Central memory CD8-positive, alpha-beta T cell (primary cell): ENCODE data around the gene ULK4.
"Not testable (repeated sequence)": the region's sequence is repeated elsewhere in the genome, so short reads cannot be mapped to it uniquely, and the experiment has no call there.

Source experiments
- ATAC-seq: fragments of 150-1000 bp; cut with Tn5 transposase; replicated peaks from 2 replicates; pipeline ENCODE4 v1.10.0; 2022; ENCODE audit warnings: mild to moderate bottlenecking, moderate FRiP score, moderate number of reproducible peaks; ENCODE audit not compliant: poor library complexity, severe bottlenecking; ENCODE audit errors: extremely low read depth
- DNase-seq, 2 donors: peaks; one replicate each; pipeline ENCODE4 v3.0.0; 2021; ENCODE audit warnings: low spot score in 2 of 2
- H3K27ac Mint-ChIP-seq: one replicate; pipeline ENCODE4 v1.8.0; 2022; ENCODE audit warnings: low read depth, mild to moderate bottlenecking, moderate library complexity, mixed read lengths
- H3K27me3 Mint-ChIP-seq: one replicate; pipeline ENCODE4 v1.8.0; 2022; ENCODE audit warnings: mixed read lengths
- H3K36me3 Mint-ChIP-seq: one replicate; pipeline ENCODE4 v1.8.0; 2022; ENCODE audit warnings: mild to moderate bottlenecking, moderate library complexity, mixed read lengths; ENCODE audit not compliant: insufficient read depth
- H3K4me1 Mint-ChIP-seq: one replicate; pipeline ENCODE4 v1.8.0; 2022; ENCODE audit warnings: mixed read lengths
- H3K4me3 Mint-ChIP-seq: one replicate; pipeline ENCODE4 v1.8.0; 2022; ENCODE audit warnings: mild to moderate bottlenecking, moderate library complexity, mixed read lengths
- H3K9me3 Mint-ChIP-seq: one replicate; pipeline ENCODE4 v1.8.0; 2022; ENCODE audit warnings: mixed read lengths

The ULK4 gene

DNA sequence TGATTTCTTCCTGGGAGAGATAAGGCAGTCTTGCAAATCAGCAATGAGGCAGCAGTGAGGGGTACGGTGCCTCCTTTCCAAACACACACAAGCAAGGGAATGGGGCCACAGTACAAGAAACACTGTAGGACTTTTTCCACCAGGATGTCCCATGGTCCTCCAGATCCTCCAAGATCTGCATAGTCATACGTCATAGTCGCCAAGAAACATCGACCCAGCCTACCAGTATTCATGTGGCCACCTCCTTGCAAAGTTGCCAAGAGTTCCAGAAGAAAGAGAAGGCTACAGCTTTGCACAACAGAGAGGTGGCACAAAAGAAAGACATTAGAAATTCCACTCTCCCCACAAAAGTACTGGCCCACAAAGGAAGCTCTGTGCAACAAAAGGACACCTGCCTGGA, 504.7 kb downstream of the ULK4 start:
- Mint-ChIP-seq H3K9me3 (no peaks in the 10 kb centered on the region), H3K27ac (no peak overlapping the region), H3K36me3 (peaks cover 7% of the 10 kb centered on the region), H3K4me1 (no peaks in the 10 kb centered on the region), H3K27me3 (no peaks in the 10 kb centered on the region), H3K4me3 (no peak overlapping the region)
- DNase-seq (no peak), ATAC-seq (no peak)

DNA sequence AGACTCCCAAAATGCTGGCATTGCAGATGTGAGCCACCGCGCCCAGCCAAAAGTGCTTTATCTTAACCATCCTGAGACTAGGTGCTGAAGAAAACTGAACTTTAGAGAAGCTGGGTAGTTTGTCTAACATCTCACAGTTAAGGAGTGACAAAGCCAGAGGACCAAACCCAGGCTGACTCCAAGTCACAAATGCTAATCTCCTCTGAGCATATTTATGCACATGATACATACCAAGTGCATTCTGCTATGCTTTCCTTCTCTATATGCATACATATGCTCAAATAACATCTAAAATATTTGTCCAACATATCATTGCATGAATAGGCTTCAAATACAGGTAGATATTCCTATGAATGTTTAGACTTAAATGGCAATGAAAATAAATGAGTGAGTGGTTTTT, 505.7 kb downstream of the ULK4 start:
- no peak overlapping the region for H3K4me3 Mint-ChIP-seq
- H3K9me3 Mint-ChIP-seq, result no peaks in the 10 kb centered on the region
- ATAC-seq (no peak), DNase-seq (no peak)
- H3K27me3 Mint-ChIP-seq, result no peaks in the 10 kb centered on the region
- no peak overlapping the region for H3K27ac Mint-ChIP-seq
- H3K36me3 Mint-ChIP-seq, result peaks cover 7% of the 10 kb centered on the region
- H3K4me1 Mint-ChIP-seq, result no peaks in the 10 kb centered on the region

DNA sequence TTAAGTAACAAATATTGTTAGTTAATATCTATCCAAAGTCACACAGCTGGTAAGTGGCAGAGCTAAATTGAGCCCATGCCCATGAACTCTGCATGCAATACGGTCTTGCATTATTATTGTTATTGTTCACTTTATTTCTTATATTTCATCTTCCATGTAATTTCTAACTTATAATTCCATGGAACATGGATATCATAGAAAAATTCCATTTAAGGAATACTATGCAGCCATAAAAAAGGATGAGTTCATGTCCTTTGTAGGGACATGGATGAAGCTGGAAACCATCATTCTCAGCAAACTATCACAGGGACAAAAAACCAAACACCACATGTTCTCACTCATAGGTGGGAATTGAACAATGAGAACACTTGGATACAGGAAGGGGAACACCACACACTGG, 508.3 kb downstream of the ULK4 start:
- not testable (repeated sequence) for H3K9me3 Mint-ChIP-seq, H3K4me3 Mint-ChIP-seq, H3K36me3 Mint-ChIP-seq, H3K27me3 Mint-ChIP-seq, H3K4me1 Mint-ChIP-seq, ATAC-seq, DNase-seq, H3K27ac Mint-ChIP-seq

DNA sequence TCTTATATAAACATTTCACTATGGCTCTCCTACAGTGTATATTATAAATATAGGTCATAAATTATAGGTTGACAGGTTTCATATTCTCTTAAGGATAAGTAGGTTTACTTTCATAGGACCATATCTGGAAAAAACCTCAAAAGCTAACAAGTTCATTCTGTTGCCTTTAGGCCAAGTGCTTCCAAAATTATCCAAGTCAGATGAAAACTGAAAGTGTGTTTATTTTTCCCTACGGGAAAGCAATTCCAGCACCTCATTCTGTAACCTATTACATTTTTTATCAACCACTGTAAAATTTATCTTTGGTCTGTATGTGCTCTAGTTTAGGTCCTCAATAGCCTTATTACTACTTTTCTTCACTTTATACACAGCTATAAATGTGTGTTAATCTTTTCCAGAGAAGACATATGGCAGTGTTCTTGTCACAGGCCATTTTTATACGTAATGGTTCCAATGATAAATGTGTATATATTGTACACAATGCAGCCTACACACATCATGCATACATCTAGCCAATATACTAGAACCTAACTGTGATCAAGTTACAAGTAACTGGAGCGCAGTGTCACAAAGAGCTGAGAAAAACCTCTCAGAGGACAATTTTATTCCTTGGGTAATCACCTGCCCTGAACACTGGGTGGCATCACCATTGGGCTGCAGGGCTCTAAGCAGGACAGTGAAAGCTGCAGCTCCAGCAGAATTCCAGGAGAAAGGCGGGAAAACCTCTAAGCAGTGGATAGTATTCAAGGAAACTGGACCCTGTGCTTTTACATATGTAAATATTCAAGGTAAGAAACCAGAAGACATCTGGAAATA, 511.3 kb downstream of the ULK4 start:
- ATAC-seq (no peak), DNase-seq (no peak)
- Mint-ChIP-seq H3K27ac (no peak overlapping the region), H3K4me1 (no peaks in the 10 kb centered on the region), H3K9me3 (peaks cover 6% of the 10 kb centered on the region), H3K36me3 (no peaks in the 10 kb centered on the region), H3K4me3 (no peak overlapping the region), H3K27me3 (no peaks in the 10 kb centered on the region)

DNA sequence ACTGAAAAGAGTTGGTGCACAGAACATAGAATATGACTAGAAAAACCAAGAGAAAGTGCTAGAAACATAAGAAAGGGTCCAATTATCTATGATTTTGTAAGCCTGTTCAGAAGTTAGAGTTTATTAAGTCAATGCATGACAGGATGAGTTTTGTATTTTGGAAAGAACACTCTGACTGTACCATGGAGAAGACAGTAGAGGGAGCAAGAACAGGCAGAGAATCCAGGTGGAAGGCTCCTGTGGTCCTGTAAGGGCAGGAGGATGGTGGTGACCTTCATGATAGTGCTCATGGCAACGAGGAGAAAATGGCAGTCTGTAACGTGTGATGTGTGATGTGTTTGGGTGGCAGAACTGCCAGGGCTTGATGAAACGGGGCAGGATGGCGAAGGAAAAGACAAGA, 513.5 kb downstream of the ULK4 start:
- Mint-ChIP-seq H3K4me1 (no peaks in the 10 kb centered on the region), H3K36me3 (no peaks in the 10 kb centered on the region), H3K4me3 (no peak overlapping the region), H3K27me3 (no peaks in the 10 kb centered on the region), H3K27ac (no peak overlapping the region), H3K9me3 (peaks cover 6% of the 10 kb centered on the region)
- DNase-seq, result no peak
- ATAC-seq, result no peak

DNA sequence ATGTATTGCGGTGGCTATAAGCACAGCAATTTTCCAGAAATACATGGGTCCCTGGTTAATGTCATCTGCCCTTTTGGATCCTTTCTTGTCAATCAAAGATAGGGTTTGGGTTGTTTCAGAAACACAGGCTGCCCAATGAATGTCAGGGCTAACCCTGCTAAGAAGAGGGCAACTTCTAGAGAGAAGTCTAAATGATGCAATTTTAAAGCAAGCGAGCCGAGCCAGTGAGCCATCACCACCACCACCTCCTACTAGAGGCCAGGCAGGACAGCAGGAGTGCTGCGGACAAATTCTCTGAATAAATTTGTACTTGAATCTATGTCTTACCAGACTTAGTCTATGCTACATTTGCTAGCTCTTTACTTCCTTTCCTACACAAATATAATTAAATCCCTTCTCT, 514.2 kb downstream of the ULK4 start:
- Mint-ChIP-seq H3K27me3 (no peaks in the 10 kb centered on the region), H3K9me3 (peaks cover 6% of the 10 kb centered on the region), H3K36me3 (no peaks in the 10 kb centered on the region), H3K27ac (no peak overlapping the region), H3K4me1 (no peaks in the 10 kb centered on the region), H3K4me3 (no peak overlapping the region)
- ATAC-seq, result no peak
- DNase-seq, result no peak

DNA sequence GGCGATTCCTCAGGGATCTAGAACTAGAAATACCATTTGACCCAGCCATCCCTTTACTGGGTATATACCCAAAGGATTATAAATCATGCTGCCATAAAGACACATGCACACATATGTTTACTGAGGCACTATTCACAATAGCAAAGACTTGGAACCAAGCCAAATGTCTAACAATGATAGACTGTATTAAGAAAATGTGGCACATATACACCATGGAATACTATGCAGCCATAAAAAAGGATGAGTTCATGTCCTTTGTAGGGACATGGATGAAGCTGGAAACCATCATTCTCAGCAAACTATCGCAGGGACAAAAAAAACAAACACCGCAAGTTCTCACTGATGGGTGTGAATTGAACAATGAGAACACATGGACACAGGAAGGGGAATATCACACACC, 515.6 kb downstream of the ULK4 start:
- H3K4me1 Mint-ChIP-seq, H3K27me3 Mint-ChIP-seq, H3K36me3 Mint-ChIP-seq, H3K27ac Mint-ChIP-seq, H3K4me3 Mint-ChIP-seq, H3K9me3 Mint-ChIP-seq, DNase-seq, ATAC-seq: not testable (repeated sequence)

DNA sequence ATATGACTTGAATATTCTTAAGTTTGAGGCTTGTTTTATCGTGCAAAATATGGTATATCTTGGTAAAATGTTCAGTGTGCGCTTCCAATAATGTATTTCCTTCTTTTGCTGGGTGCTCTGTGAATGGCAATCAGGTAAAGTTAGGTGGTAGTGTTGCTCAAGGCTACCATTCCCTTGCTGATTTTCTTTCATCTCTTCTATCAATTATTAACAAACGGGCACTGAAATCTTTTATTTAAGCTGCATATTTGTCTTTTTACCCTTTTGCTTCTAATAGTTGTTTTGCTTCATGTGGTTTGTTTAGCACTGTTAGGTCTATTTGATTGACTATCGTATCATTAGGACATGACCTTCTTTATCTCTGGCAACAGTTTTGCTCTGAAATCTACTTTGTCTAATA, 520.3 kb downstream of the ULK4 start:
- Mint-ChIP-seq H3K27ac (no peak overlapping the region), H3K27me3 (no peaks in the 10 kb centered on the region), H3K4me1 (no peaks in the 10 kb centered on the region), H3K9me3 (no peaks in the 10 kb centered on the region), H3K36me3 (no peaks in the 10 kb centered on the region), H3K4me3 (no peak overlapping the region)
- DNase-seq, result no peak
- no peak for ATAC-seq

DNA sequence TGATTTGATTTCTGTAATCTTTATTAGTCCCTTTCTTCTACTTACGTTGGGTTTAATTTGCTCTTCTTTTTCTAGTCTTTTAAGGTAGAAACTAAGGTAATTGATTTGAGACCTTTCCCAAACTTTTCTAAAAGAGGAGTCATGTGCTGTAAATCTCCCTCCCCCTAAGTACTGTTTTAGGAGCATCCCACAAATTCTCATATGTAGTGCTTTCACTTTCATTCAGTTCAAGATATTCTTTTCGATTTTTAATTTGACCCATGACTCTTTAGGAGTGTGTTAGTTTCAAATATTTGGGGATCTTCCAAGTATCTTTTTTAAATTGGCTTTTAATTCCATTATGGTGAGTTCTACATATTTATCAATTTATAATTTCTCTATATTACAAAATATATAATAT, 520.8 kb downstream of the ULK4 start:
- Mint-ChIP-seq H3K27ac (no peak overlapping the region), H3K36me3 (no peaks in the 10 kb centered on the region), H3K4me1 (no peaks in the 10 kb centered on the region)

DNA sequence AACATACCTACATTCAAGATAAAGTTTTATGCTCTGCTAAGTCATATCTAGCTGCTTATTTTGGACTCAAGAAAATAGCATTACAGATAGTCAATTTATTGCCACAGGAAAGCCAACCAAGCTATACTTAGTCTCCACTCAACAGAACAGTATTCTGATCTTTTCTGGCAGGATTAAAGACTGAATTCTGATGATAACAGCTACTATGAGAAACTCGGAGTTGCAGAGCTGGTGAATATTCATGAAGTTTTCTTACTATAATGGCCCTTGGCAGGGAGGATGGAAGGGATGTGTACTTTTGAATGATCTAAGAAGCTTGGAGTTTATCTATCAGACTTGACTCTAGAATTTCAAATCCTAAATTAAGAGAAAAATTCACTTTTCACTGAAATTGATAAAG, 524.9 kb downstream of the ULK4 start:
- Mint-ChIP-seq H3K27ac (no peak overlapping the region), H3K9me3 (no peaks in the 10 kb centered on the region), H3K4me3 (no peak overlapping the region), H3K27me3 (no peaks in the 10 kb centered on the region), H3K36me3 (no peaks in the 10 kb centered on the region), H3K4me1 (no peaks in the 10 kb centered on the region)
- no peak for DNase-seq
- no peak for ATAC-seq

More for the DNA sequence above, 520.8 kb downstream of the ULK4 start:
- DNase-seq (no peak), ATAC-seq (no peak)
- Mint-ChIP-seq H3K9me3 (no peaks in the 10 kb centered on the region), H3K4me3 (no peak overlapping the region), H3K27me3 (no peaks in the 10 kb centered on the region)

DNA sequence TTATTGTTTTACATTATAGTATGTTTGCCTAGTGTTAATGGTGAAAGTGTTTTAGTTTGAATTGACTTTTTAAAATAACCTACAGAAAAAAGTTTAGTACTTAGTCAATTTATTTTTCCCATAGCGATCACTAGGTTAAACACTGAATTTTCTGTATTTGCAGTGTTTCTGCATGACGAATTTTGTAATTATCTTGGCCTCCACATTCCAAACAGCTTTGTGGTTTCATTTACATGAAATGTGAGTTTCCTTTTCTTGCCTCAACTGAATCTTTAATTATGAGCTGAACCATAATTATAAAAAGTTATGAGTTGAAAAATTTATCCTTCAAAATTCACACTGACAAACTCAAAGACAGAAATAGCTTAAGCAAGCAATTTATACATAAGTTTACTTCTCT, 527.1 kb downstream of the ULK4 start:
- no peak for ATAC-seq
- no peak overlapping the region for H3K27ac Mint-ChIP-seq
- no peaks in the 10 kb centered on the region for H3K9me3 Mint-ChIP-seq
- H3K27me3 Mint-ChIP-seq, result no peaks in the 10 kb centered on the region
- DNase-seq, result no peak
- no peaks in the 10 kb centered on the region for H3K4me1 Mint-ChIP-seq
- no peaks in the 10 kb centered on the region for H3K36me3 Mint-ChIP-seq
- H3K4me3 Mint-ChIP-seq, result no peak overlapping the region

DNA sequence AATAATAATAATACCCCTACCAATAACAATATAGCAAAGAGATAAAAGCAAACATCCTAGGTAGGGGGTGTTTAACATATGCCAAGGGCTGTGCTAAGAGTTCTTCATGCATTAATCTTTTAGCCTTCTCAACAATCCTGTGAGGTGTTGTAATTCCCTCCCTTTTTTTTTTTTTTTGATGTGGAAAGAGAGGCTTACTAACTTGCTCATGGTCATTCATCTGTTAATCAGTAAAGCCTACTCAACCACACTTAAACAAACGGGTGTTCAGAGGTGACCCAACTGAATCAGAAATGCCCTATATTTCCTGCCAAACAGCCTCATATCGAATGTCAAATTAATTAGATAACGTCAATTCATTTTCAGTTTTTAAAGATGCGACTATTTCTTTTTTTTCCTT, 530.5 kb downstream of the ULK4 start:
- no peaks in the 10 kb centered on the region for H3K36me3 Mint-ChIP-seq
- no peak for ATAC-seq
- no peak overlapping the region for H3K27ac Mint-ChIP-seq
- DNase-seq, result no peak
- no peak overlapping the region for H3K4me3 Mint-ChIP-seq
- H3K4me1 Mint-ChIP-seq, result peaks cover 6% of the 10 kb centered on the region
- peaks cover 3% of the 10 kb centered on the region for H3K9me3 Mint-ChIP-seq
- H3K27me3 Mint-ChIP-seq, result peaks cover 10% of the 10 kb centered on the region

DNA sequence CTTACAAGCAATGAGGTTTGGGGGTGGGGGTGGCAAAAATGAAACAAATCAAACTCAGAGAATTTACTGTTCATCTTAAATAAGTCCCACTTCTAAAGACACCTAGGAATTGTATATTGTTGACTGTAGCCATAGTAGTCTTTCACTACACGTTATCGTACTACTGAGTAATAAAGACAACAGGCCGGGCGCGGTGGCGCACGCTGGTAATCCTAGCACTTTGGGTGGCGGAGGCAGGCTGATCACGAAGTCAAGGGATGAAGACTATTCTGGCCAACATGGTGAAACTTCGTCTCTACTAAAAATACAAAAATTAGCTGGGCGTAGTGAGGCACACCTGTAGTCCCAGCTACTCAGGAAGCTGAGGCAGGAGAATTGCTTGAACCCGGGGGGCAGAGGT, 531.0 kb downstream of the ULK4 start:
- Mint-ChIP-seq H3K9me3 (peaks cover 8% of the 10 kb centered on the region), H3K36me3 (no peaks in the 10 kb centered on the region)
- no peak for ATAC-seq

More for the DNA sequence above, 531.0 kb downstream of the ULK4 start:
- Mint-ChIP-seq H3K27me3 (peaks cover 15% of the 10 kb centered on the region), H3K4me3 (no peak overlapping the region), H3K27ac (no peak overlapping the region), H3K4me1 (peaks cover 9% of the 10 kb centered on the region)
- DNase-seq, result no peak
